GM12878 (cell line): ENCODE data around the gene CNDP1. TPM values are rescaled to one million over a fixed set of nuclear protein-coding genes. Genes with fewer than 3 reads are reported as not detected.

Experiments
- IKZF1 ChIP-seq: fragments of 450-650 bp; conservative IDR thresholded peaks from 2 replicates; pipeline ENCODE4 v1.6.1; 2017; ENCODE audit warnings: antibody characterized with exemption, mild to moderate bottlenecking
- IRF3 ChIP-seq: fragments of 450-650 bp; IDR thresholded peaks from 2 replicates; pipeline ENCODE4 v1.6.1; 2014; ENCODE audit warnings: mild to moderate bottlenecking
- MLLT1 ChIP-seq: fragments of 450-650 bp; IDR thresholded peaks from 2 replicates; pipeline ENCODE4 v1.6.1; 2016; ENCODE audit warnings: mild to moderate bottlenecking
- PAX5 ChIP-seq: IDR thresholded peaks from 2 replicates; pipeline ENCODE4 v1.6.1; 2011; ENCODE audit warnings: low read depth, low read length, borderline replicate concordance
- RAD51 ChIP-seq: fragments of 450-650 bp; IDR thresholded peaks from 2 replicates; pipeline ENCODE4 v1.6.1; 2016; ENCODE audit warnings: moderate library complexity, mild to moderate bottlenecking, inconsistent platforms
- SMC3 ChIP-seq: IDR thresholded peaks from 2 replicates; pipeline ENCODE4 v1.6.1; 2011; ENCODE audit warnings: low read length, improper control_type of control experiment, borderline replicate concordance
- ZBTB11 ChIP-seq: fragments of 450-650 bp; formaldehyde crosslinking; IDR thresholded peaks from 2 replicates; pipeline ENCODE4 v1.5.0; 2022; ENCODE audit warnings: mild to moderate bottlenecking, missing genetic modification characterization
- ZNF24 ChIP-seq: fragments of 450-650 bp; IDR thresholded peaks from 2 replicates; pipeline ENCODE4 v1.6.1; 2017; ENCODE audit warnings: antibody characterized with exemption, mild to moderate bottlenecking
- polyA plus RNA-seq, 11 experiments: library from polyadenylated mRNA; depleted of rRNA in 4 of 11; unstranded in 6 of 11; stranded (reverse) in 5 of 11; fragments of >200 nt; fragmentation: Nextera tagmentation in 4 of 11; fragmentation: Illumina TruSeq in 1 of 11; extraction: Ambion mirVana in 4 of 11; extraction: Trizol in 1 of 11; gene quantifications; 1 replicate in 1 of 11; 2 replicates in 10 of 11; pipeline versions ENCODE4 v1.2.1 to v1.2.3, GENCODE V29; 2011 to 2016; ENCODE audit warnings: inconsistent platforms in 2 of 11, missing spikeins in 2 of 11, low read depth in 1 of 11
- total RNA-seq, 4 experiments: library from RNA; depleted of rRNA in 3 of 4; stranded (reverse); fragments of >200 nt in 3 of 4; fragmentation: Illumina TruSeq in 1 of 4; extraction: Trizol in 1 of 4; gene quantifications; 2 replicates each; pipeline versions ENCODE4 v1.2.1 to v1.2.3, GENCODE V29; 2013 to 2021

Gene CNDP1
- total and polyA plus RNA-seq, 10 of the 15 experiments (the other 5 are each of a cell fraction or from before 2014, with no cell fraction given), result 0.04 to 0.05 TPM; not detected in 8

- TF ChIP-seq MLLT1 (no peak), ZNF24 (no peak), PAX5 (no peak), ZBTB11 (no peak), RAD51 (no peak), IRF3 (no peak), IKZF1 (no peak), SMC3 (no peak)
- TF ChIP-seq, all 136 proteins: peak for 0
Observed at GRCh38 chr18:74562775-74563174, 28.5 kb downstream of the CNDP1 start (continued).
